CD4-positive, alpha-beta T cell treated with Interferon alpha-2 for 1 hour (primary cell): Measurements from ENCODE around the gene CYP3A5.

Source experiments
- DNase-seq, 2 donors: peaks; one replicate each; pipeline ENCODE4 v3.0.0-alpha.2; 2020 to 2022

Gene CYP3A5

DNA sequence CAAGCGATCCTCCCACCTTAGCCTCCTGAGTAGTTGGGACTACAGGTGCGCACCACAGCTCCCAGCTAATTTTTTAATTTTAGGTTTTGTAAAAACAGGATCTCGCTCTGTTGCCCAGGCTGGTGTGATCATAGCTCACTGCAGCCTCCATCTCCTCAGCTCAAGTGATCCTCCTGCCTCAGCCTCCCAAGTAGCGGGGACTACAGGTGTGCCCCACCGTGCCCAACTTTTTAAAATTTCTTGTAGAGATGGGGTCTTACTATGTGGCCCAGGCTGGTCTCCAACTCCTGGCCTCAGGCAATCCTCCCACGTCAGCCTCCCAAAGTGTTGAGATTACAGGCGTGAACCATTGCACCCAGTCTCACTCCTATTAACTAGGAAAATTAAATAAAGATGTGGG, 74.3 kb downstream of the CYP3A5 start:
- no peak for DNase-seq

DNA sequence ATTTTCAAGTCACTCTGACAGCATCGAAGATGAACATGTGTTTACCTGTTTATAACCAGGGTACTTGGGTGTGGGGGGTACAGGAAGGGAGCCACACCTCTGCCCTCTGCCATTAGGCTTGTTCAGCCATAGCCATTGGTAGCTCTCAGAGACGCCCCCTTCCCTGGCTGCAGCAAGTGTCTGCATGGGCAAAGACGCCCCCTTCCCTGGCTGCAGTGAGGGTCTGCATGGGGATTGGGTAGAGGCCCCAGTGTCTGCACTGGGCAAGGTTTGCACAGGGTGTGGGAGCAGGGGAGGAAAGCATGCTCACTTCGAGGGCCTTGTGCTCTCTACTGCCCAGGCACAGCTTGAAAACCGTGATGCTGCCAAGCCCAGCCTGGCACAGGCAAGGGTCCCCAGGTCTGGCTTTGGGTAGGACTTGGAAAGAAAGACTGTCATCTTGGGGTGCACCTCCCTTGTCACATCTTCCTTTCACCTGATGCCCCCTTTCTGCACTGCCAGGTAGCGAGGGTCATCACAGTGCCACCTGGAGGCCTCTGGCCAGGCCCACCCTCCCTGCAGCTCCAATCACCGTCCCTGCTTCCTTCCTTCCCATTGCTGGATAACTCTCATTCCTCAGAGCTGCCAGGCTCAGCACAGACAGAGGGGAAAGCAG, 78.0 kb downstream of the CYP3A5 start:
- no peak for DNase-seq

DNA sequence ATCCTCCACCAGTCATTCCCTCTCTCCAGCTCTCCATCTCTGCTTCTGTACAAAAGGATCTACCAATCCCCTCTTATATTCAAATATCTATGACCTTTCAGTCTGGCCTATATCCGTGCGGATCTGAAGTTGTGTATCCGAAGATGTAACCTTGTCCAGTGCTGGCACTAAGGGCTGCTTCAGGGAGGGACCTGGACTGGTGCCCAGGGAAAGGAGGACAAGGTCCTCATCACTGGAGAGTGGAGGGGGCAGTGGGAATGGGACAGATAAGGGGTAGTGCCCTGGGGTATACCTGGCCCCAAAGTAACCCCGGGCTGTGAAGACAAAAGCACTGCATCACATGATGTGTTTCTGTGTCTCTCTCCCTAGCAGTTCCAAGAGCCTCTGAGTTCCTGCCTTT, 80.0 kb downstream of the CYP3A5 start:
- no peak for DNase-seq
